OCI-LY1 (cell line): ENCODE data around the gene CDH13.

Experiments
- H2AFZ ChIP-seq: fragments of 200-600 bp; sonication (generic), shearing (Covaris generic); 2 replicates; pipeline ENCODE4 v1.6.0; 2014; ENCODE audit warnings: antibody characterized with exemption, mild to moderate bottlenecking, low read length
- H3F3A ChIP-seq: fragments of 200-600 bp; sonication (generic), shearing (Covaris generic); 2 replicates; pipeline ENCODE4 v1.6.0; 2014; ENCODE audit warnings: mild to moderate bottlenecking, antibody characterized with exemption, low read length, moderate library complexity; ENCODE audit not compliant: insufficient read depth
- H3K27ac ChIP-seq: fragments of 200-600 bp; sonication (generic); 2 replicates; pipeline ENCODE4 v1.5.1; 2014; ENCODE audit warnings: low read length, mixed run types, mild to moderate bottlenecking, low read depth; ENCODE audit not compliant: poor library complexity, severe bottlenecking
- H3K27me3 ChIP-seq: fragments of 200-600 bp; sonication (generic); 2 replicates; pipeline ENCODE4 v1.6.0; 2014; ENCODE audit warnings: antibody characterized with exemption, mild to moderate bottlenecking, low read length, moderate library complexity; ENCODE audit not compliant: insufficient read depth
- H3K36me3 ChIP-seq: fragments of 200-600 bp; sonication (generic); 2 replicates; pipeline ENCODE4 v1.6.1; 2014; ENCODE audit warnings: mild to moderate bottlenecking, antibody characterized with exemption, low read length, moderate library complexity, mixed read lengths; ENCODE audit not compliant: insufficient read depth
- H3K4me1 ChIP-seq: fragments of 200-600 bp; sonication (generic); 2 replicates; pipeline ENCODE4 v1.5.1; 2014; ENCODE audit warnings: mild to moderate bottlenecking, low read length, moderate library complexity; ENCODE audit not compliant: insufficient read depth, severe bottlenecking
- H3K4me2 ChIP-seq: fragments of 200-600 bp; sonication (generic), shearing (Covaris generic); 2 replicates; pipeline ENCODE4 v1.6.1; 2014; ENCODE audit warnings: low read length
- H3K4me3 ChIP-seq: fragments of 200-600 bp; sonication (generic); 2 replicates; pipeline ENCODE4 v1.5.1; 2014; ENCODE audit warnings: low read length, low read depth, mild to moderate bottlenecking, mixed read lengths; ENCODE audit not compliant: poor library complexity, severe bottlenecking
- H3K79me2 ChIP-seq: fragments of 200-600 bp; shearing (Covaris generic); 2 replicates; pipeline ENCODE4 v1.6.1; 2016; ENCODE audit warnings: mixed run types, low read length, mixed read lengths; ENCODE audit not compliant: insufficient read depth
- H3K9ac ChIP-seq: fragments of 200-600 bp; sonication (generic), shearing (Covaris generic); 2 replicates; pipeline ENCODE4 v1.6.1; 2014; ENCODE audit warnings: mild to moderate bottlenecking, low read length, mixed read lengths
- H3K9me2 ChIP-seq: fragments of 200-600 bp; sonication (generic), shearing (Covaris generic); 2 replicates; pipeline ENCODE4 v1.6.1; 2014; ENCODE audit warnings: low read depth, mild to moderate bottlenecking, low read length, mixed read lengths
- H3K9me3 ChIP-seq: fragments of 200-600 bp; shearing (Covaris generic); 2 replicates; pipeline ENCODE4 v1.6.1; 2014; ENCODE audit warnings: low read length, mixed read lengths
- H4K20me1 ChIP-seq: fragments of 200-600 bp; sonication (generic), shearing (Covaris generic); 2 replicates; pipeline ENCODE4 v1.6.0; 2016; ENCODE audit warnings: mild to moderate bottlenecking, low read length; ENCODE audit not compliant: insufficient read depth
- EZH2 ChIP-seq: fragments of 200-600 bp; sonication (generic), shearing (Covaris generic); IDR thresholded peaks from 2 replicates; pipeline ENCODE4 v1.8.0; 2017; ENCODE audit warnings: borderline replicate concordance, mixed run types, mild to moderate bottlenecking, antibody characterized with exemption, low read length, moderate library complexity, mixed read lengths
- TF ChIP-seq, protein P1 (sequence below): fragments of 200-600 bp; sonication (generic), shearing (Covaris generic); IDR thresholded peaks from 2 replicates; pipeline ENCODE4 v1.5.1; 2017; ENCODE audit warnings: mild to moderate bottlenecking, antibody characterized with exemption, low read length, moderate library complexity, mixed read lengths

The CDH13 gene

DNA sequence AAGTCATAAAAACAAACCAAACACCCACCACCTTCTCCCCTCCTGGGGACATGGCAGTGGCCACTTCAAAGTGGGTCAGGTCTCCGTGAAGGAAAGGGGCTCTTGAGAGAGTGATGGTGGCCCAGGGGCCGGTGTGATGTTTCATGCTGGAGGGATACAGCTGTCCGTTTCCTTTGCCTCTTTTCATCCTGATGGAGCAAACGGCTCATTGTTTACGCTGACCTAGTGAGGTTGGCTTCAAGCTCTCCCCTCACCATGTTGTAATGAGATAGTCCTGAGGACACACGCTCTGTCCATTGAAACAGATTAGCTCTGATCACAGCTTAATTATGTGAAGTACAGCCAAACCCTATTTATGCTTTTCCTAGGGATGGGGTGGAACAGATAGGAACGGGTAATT lies 34.2 kb downstream of the CDH13 start:
- Histone ChIP-seq H3K9me2 (no peaks in the 10 kb centered on the region), H3K9ac (no peak overlapping the region), H3F3A (no peaks in the 10 kb centered on the region), H3K4me1 (peaks cover 6% of the 10 kb centered on the region), H3K36me3 (no peaks in the 10 kb centered on the region), H3K4me3 (no peak overlapping the region), H3K79me2 (no peaks in the 10 kb centered on the region), H4K20me1 (no peaks in the 10 kb centered on the region), H3K27ac (no peak overlapping the region), H3K4me2 (no peak overlapping the region), H3K27me3 (0 out of 2 replicates have a peak, but pooled peaks cover 3% of the 10 kb centered on the region), H3K9me3 (no peaks in the 10 kb centered on the region), H2AFZ (no peak overlapping the region)
- TF ChIP-seq EZH2: no peak
- TF ChIP-seq, protein P1, sequence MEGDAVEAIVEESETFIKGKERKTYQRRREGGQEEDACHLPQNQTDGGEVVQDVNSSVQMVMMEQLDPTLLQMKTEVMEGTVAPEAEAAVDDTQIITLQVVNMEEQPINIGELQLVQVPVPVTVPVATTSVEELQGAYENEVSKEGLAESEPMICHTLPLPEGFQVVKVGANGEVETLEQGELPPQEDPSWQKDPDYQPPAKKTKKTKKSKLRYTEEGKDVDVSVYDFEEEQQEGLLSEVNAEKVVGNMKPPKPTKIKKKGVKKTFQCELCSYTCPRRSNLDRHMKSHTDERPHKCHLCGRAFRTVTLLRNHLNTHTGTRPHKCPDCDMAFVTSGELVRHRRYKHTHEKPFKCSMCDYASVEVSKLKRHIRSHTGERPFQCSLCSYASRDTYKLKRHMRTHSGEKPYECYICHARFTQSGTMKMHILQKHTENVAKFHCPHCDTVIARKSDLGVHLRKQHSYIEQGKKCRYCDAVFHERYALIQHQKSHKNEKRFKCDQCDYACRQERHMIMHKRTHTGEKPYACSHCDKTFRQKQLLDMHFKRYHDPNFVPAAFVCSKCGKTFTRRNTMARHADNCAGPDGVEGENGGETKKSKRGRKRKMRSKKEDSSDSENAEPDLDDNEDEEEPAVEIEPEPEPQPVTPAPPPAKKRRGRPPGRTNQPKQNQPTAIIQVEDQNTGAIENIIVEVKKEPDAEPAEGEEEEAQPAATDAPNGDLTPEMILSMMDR: no peak

DNA sequence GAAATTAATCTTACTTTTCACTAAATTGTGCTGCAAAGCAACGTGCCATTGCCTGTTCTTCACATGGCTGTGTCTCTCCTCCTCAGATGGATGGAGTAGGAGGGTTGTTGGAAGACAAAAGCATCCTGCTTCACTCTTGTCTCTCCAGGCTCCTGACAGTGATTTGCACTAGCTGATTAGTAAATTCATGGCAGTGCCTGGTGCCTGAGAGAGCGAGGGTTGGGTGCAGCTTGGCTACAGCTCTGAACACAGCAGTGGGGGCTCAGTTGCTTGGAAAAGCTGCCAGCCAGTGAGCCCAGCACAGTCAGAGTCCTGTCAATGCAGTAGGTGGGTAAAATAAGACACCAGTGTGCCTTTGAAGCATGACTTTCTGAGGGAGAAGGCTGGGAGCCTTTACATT lies 37.4 kb downstream of the CDH13 start:
- Histone ChIP-seq H3K79me2 (no peaks in the 10 kb centered on the region), H3K9me2 (no peaks in the 10 kb centered on the region), H3K27me3 (peaks cover 3% of the 10 kb centered on the region; the same call in 1 of the 2 replicates), H3K27ac (no peak overlapping the region), H3K9me3 (no peaks in the 10 kb centered on the region), H4K20me1 (no peaks in the 10 kb centered on the region), H3K4me1 (no peaks in the 10 kb centered on the region), H3F3A (no peaks in the 10 kb centered on the region), H3K4me3 (no peak overlapping the region), H3K4me2 (no peak overlapping the region), H3K9ac (no peak overlapping the region), H2AFZ (no peak overlapping the region), H3K36me3 (no peaks in the 10 kb centered on the region)
- TF ChIP-seq, protein P1: no peak
- TF ChIP-seq EZH2: no peak

GRCh38 chr16:82665025-82665424 lies 38.3 kb downstream of the CDH13 start:
- H2AFZ ChIP-seq: no peak overlapping the region
- no peaks in the 10 kb centered on the region for H3K36me3 ChIP-seq
- H3F3A ChIP-seq: no peaks in the 10 kb centered on the region
- no peaks in the 10 kb centered on the region for H4K20me1 ChIP-seq
- H3K9me3 ChIP-seq: no peaks in the 10 kb centered on the region
- no peak overlapping the region for H3K9ac ChIP-seq
- H3K4me1 ChIP-seq: no peaks in the 10 kb centered on the region
- TF ChIP-seq, protein P1: no peak
- no peak for TF ChIP-seq EZH2
- H3K9me2 ChIP-seq: no peaks in the 10 kb centered on the region
- H3K4me2 ChIP-seq: no peak overlapping the region
- H3K27ac ChIP-seq: no peak overlapping the region
- H3K27me3 ChIP-seq: peaks cover 3% of the 10 kb centered on the region; the same call in 1 of the 2 replicates
- H3K79me2 ChIP-seq: no peaks in the 10 kb centered on the region
- H3K4me3 ChIP-seq: no peak overlapping the region
